ENCODE measurements around the gene CACNA1C.

GRCh38 chr12:2682296-2683251, 629.8 kb downstream of the CACNA1C start:
- TF ChIP-seq EZH2 (IDR thresholded peaks at IDR 0.05; ENCODE audit: borderline replicate concordance, low read length) (no peak), CTCF (conservative IDR thresholded peaks at IDR 0.05 in 1 of 2, IDR thresholded peaks at IDR 0.05 in 1 of 2; ENCODE audit: extremely low read depth in 1 of 2, insufficient read depth in 1 of 2, low read depth in 1 of 2, low read length in 2 of 2) (peak; percentile 48 to 67)
